HEK293 (cell line): ENCODE data around the gene TMEM185A.
"Not testable (repeated sequence)": the region's sequence is repeated elsewhere in the genome, so short reads cannot be mapped to it uniquely, and the experiment has no call there.

Experiments
- CTCF ChIA-PET: fragments of 350-600 bp; formaldehyde crosslinking; extraction: SDS; loops from one replicate; lab custom pipeline; 2021; ENCODE audit warnings: antibody characterized with exemption; lab: Yijun Ruan, JAX
- POLR2A ChIA-PET: fragments of 300-600 bp; formaldehyde crosslinking; extraction: SDS; loops from one replicate; lab custom pipeline; 2020; ENCODE audit warnings: antibody characterized with exemption, inconsistent platforms; lab: Yijun Ruan, JAX
- H3K27ac ChIP-seq: fragments of 200-500 bp; sonication (Bioruptor generic); 2 replicates; pipeline ENCODE4 v1.5.1; 2014; ENCODE audit warnings: low read depth, low read length, control low read depth, inconsistent platforms; ENCODE audit errors: extremely low read depth
- H3K36me3 ChIP-seq, 2 experiments: fragments of 200-500 bp in 1 of 2; sonication (Bioruptor generic) in 1 of 2; 1 replicate in 1 of 2; 2 replicates in 1 of 2; pipeline ENCODE4 v1.5.1; 2014 to 2017; ENCODE audit warnings: inconsistent platforms in 2 of 2, low read length in 2 of 2; ENCODE audit not compliant: control insufficient read depth in 2 of 2, insufficient read depth in 1 of 2
- H3K4me1 ChIP-seq: fragments of 200-500 bp; sonication (Bioruptor generic); 2 replicates; pipeline ENCODE4 v1.5.1; 2014; ENCODE audit warnings: mild to moderate bottlenecking, low read length, inconsistent platforms; ENCODE audit not compliant: control insufficient read depth, insufficient read depth
- H3K4me3 ChIP-seq: 2 replicates; pipeline ENCODE4 v1.5.1; 2011; ENCODE audit warnings: low read depth, mild to moderate bottlenecking, control low read depth, low read length, moderate library complexity
- H3K9me3 ChIP-seq: fragments of 200-500 bp; sonication (Bioruptor generic); 2 replicates; pipeline ENCODE4 v1.5.1; 2014; ENCODE audit warnings: low read depth, low read length, inconsistent platforms; ENCODE audit not compliant: control insufficient read depth, insufficient read depth
- BCL11B ChIP-seq: fragments of 450-650 bp; formaldehyde crosslinking; IDR thresholded peaks from 2 replicates; pipeline ENCODE4 v1.5.1; 2016; ENCODE audit warnings: low read depth, missing biosample characterization, missing genetic modification characterization
- KLF16 ChIP-seq: fragments of 450-650 bp; formaldehyde crosslinking; IDR thresholded peaks from 2 replicates; pipeline ENCODE4 v1.5.1; 2017; ENCODE audit warnings: missing biosample characterization, missing genetic modification characterization
- KLF9 ChIP-seq: fragments of 450-650 bp; formaldehyde crosslinking; IDR thresholded peaks from 2 replicates; pipeline ENCODE4 v1.5.1; 2016; ENCODE audit warnings: missing biosample characterization, missing genetic modification characterization, low read depth
- SCRT2 ChIP-seq: fragments of 450-650 bp; formaldehyde crosslinking; IDR thresholded peaks from 2 replicates; pipeline ENCODE4 v1.5.1; 2016; ENCODE audit warnings: missing biosample characterization, missing genetic modification characterization
- TRIM28 ChIP-seq: IDR thresholded peaks from 2 replicates; pipeline ENCODE4 v1.6.1; 2011; ENCODE audit warnings: low read length, control low read depth, borderline replicate concordance
- ZBTB17 ChIP-seq: fragments of 450-650 bp; formaldehyde crosslinking; IDR thresholded peaks from 2 replicates; pipeline ENCODE4 v1.5.1; 2016; ENCODE audit warnings: missing biosample characterization, missing genetic modification characterization
- ZFP41 ChIP-seq: fragments of 450-650 bp; formaldehyde crosslinking; IDR thresholded peaks from 2 replicates; pipeline ENCODE4 v1.5.1; 2016; ENCODE audit warnings: missing biosample characterization, missing genetic modification characterization, borderline replicate concordance
- ZNF146 ChIP-seq: fragments of 450-650 bp; formaldehyde crosslinking; IDR thresholded peaks from 2 replicates; pipeline ENCODE4 v1.5.1; 2016; ENCODE audit warnings: missing biosample characterization, missing genetic modification characterization
- ZNF221 ChIP-seq: fragments of 450-650 bp; formaldehyde crosslinking; IDR thresholded peaks from 2 replicates; pipeline ENCODE4 v1.5.1; 2017; ENCODE audit warnings: missing biosample characterization, missing genetic modification characterization, borderline replicate concordance
- ZNF292 ChIP-seq: fragments of 450-650 bp; formaldehyde crosslinking; IDR thresholded peaks from 2 replicates; pipeline ENCODE4 v1.5.1; 2016; ENCODE audit warnings: low read depth, missing biosample characterization, missing genetic modification characterization, borderline replicate concordance
- ZNF37A ChIP-seq: fragments of 450-650 bp; IDR thresholded peaks from 2 replicates; pipeline ENCODE4 v1.5.1; 2018; ENCODE audit warnings: missing biosample characterization, missing genetic modification characterization
- ZNF391 ChIP-seq: fragments of 450-650 bp; formaldehyde crosslinking; IDR thresholded peaks from 2 replicates; pipeline ENCODE4 v1.5.1; 2016; ENCODE audit warnings: low read depth, missing biosample characterization, missing genetic modification characterization, borderline replicate concordance
- ZNF449 ChIP-seq: fragments of 450-650 bp; formaldehyde crosslinking; IDR thresholded peaks from 2 replicates; pipeline ENCODE4 v1.5.1; 2017; ENCODE audit warnings: missing biosample characterization, mild to moderate bottlenecking, missing genetic modification characterization, moderate library complexity
- ZNF529 ChIP-seq: fragments of 450-650 bp; formaldehyde crosslinking; IDR thresholded peaks from 2 replicates; pipeline ENCODE4 v1.5.1; 2017; ENCODE audit warnings: missing genetic modification characterization, missing biosample characterization; ENCODE audit not compliant: insufficient replicate concordance
- ZNF596 ChIP-seq: fragments of 450-650 bp; IDR thresholded peaks from 2 replicates; pipeline ENCODE4 v1.5.0; 2018; ENCODE audit warnings: missing biosample characterization, mild to moderate bottlenecking, missing genetic modification characterization, moderate library complexity
- TF ChIP-seq, protein P1 (sequence below): fragments of 450-650 bp; formaldehyde crosslinking; IDR thresholded peaks from 2 replicates; pipeline ENCODE4 v1.5.1; 2016; ENCODE audit warnings: missing biosample characterization, missing genetic modification characterization
- TF ChIP-seq, protein P2 (sequence below): fragments of 450-650 bp; formaldehyde crosslinking; IDR thresholded peaks from 2 replicates; pipeline ENCODE4 v1.5.1; 2016; ENCODE audit warnings: missing biosample characterization, missing genetic modification characterization
- TF ChIP-seq, protein P3 (sequence below): fragments of 450-650 bp; formaldehyde crosslinking; IDR thresholded peaks from 2 replicates; pipeline ENCODE4 v1.5.1; 2016; ENCODE audit warnings: missing biosample characterization, missing genetic modification characterization
- TF ChIP-seq, protein P4 (sequence below): fragments of 450-650 bp; formaldehyde crosslinking; IDR thresholded peaks from 2 replicates; pipeline ENCODE4 v1.5.1; 2017; ENCODE audit warnings: missing biosample characterization, missing genetic modification characterization

Gene TMEM185A

GRCh38 chrX:149619662-149620061 is 11.9 kb downstream of the TMEM185A start:
- H3K36me3 ChIP-seq, CTCF ChIA-PET, H3K4me3 ChIP-seq, H3K27ac ChIP-seq, H3K4me1 ChIP-seq, POLR2A ChIA-PET, H3K9me3 ChIP-seq: not testable (repeated sequence)
- TF ChIP-seq, protein P1, sequence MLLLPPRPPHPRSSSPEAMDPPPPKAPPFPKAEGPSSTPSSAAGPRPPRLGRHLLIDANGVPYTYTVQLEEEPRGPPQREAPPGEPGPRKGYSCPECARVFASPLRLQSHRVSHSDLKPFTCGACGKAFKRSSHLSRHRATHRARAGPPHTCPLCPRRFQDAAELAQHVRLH (tag by site-specific recombination): peak; percentile 69
- peak; percentile 97 for TF ChIP-seq ZNF146 (tag by site-specific recombination)

GRCh38 chrX:149618871-149619270 is 12.7 kb downstream of the TMEM185A start:
- Histone ChIP-seq H3K4me1 (no peaks in the 10 kb centered on the region; the same call in 1 of the 2 replicates), H3K27ac (no peak overlapping the region), H3K9me3 (no peaks in the 10 kb centered on the region), H3K4me3 (no peak overlapping the region), H3K36me3 (no peaks in the 10 kb centered on the region)
- ChIA-PET CTCF (interaction anchor here (0.6 kb wide), 1 partner anchor 115 kb away, joined by 5 read pairs; no protein-coding TSS in a partner anchor), POLR2A (no interaction called here)
- TF ChIP-seq, protein P2, sequence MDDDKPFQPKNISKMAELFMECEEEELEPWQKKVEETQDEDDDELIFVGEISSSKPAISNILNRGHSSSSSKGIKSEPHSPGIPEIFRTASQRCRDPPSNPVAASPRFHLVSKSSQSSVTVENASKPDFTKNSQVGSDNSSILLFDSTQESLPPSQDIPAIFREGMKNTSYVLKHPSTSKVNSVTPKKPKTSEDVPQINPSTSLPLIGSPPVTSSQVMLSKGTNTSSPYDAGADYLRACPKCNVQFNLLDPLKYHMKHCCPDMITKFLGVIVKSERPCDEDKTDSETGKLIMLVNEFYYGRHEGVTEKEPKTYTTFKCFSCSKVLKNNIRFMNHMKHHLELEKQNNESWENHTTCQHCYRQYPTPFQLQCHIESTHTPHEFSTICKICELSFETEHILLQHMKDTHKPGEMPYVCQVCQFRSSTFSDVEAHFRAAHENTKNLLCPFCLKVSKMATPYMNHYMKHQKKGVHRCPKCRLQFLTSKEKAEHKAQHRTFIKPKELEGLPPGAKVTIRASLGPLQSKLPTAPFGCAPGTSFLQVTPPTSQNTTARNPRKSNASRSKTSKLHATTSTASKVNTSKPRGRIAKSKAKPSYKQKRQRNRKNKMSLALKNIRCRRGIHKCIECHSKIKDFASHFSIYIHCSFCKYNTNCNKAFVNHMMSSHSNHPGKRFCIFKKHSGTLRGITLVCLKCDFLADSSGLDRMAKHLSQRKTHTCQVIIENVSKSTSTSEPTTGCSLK (tag by site-specific recombination): no peak
- TF ChIP-seq, protein P3, sequence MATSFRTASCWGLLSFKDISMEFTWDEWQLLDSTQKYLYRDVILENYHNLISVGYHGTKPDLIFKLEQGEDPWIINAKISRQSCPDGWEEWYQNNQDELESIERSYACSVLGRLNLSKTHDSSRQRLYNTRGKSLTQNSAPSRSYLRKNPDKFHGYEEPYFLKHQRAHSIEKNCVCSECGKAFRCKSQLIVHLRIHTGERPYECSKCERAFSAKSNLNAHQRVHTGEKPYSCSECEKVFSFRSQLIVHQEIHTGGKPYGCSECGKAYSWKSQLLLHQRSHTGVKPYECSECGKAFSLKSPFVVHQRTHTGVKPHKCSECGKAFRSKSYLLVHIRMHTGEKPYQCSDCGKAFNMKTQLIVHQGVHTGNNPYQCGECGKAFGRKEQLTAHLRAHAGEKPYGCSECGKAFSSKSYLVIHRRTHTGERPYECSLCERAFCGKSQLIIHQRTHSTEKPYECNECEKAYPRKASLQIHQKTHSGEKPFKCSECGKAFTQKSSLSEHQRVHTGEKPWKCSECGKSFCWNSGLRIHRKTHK: no peak
- TF ChIP-seq KLF16 (tag by site-specific recombination) (no peak), ZNF391 (tag by site-specific recombination) (no peak), TRIM28 (no peak), ZNF596 (tag by site-specific recombination) (no peak), ZNF292 (tag by site-specific recombination) (no peak)

GRCh38 chrX:149611623-149612175 is 19.9 kb downstream of the TMEM185A start:
- H3K4me1 ChIP-seq: no peaks in the 10 kb centered on the region
- TF ChIP-seq SCRT2 (no peak), ZBTB17 (tag by site-specific recombination) (no peak), KLF9 (tag by site-specific recombination) (no peak), ZFP41 (tag by site-specific recombination) (no peak), ZNF529 (no peak), ZNF146 (tag by site-specific recombination) (no peak), ZNF221 (tag by site-specific recombination) (no peak), ZNF37A (tag by site-specific recombination) (no peak), BCL11B (no peak), ZNF449 (tag by site-specific recombination) (no peak)
- TF ChIP-seq, protein P4, sequence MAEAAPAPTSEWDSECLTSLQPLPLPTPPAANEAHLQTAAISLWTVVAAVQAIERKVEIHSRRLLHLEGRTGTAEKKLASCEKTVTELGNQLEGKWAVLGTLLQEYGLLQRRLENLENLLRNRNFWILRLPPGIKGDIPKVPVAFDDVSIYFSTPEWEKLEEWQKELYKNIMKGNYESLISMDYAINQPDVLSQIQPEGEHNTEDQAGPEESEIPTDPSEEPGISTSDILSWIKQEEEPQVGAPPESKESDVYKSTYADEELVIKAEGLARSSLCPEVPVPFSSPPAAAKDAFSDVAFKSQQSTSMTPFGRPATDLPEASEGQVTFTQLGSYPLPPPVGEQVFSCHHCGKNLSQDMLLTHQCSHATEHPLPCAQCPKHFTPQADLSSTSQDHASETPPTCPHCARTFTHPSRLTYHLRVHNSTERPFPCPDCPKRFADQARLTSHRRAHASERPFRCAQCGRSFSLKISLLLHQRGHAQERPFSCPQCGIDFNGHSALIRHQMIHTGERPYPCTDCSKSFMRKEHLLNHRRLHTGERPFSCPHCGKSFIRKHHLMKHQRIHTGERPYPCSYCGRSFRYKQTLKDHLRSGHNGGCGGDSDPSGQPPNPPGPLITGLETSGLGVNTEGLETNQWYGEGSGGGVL (tag by site-specific recombination): no peak
- TF ChIP-seq, protein P1 (tag by site-specific recombination): no peak
- no peak overlapping the region for H3K27ac ChIP-seq
- ChIA-PET CTCF (no interaction called here), POLR2A (no interaction called here)
- H3K36me3 ChIP-seq: peaks cover 4 to 13% of the 10 kb centered on the region in 2 experiments; a peak in 1 of 3 replicates
- H3K4me3 ChIP-seq: no peak overlapping the region
- H3K9me3 ChIP-seq: no peaks in the 10 kb centered on the region
